Measurements from ENCODE around the gene NCOA1.
A peak's percentile ranks its signal among the peaks of the same experiment; 100 is the strongest.
"Not testable (repeated sequence)": the region's sequence is repeated elsewhere in the genome, so short reads cannot be mapped to it uniquely, and the experiment has no call there.

Gene NCOA1

DNA sequence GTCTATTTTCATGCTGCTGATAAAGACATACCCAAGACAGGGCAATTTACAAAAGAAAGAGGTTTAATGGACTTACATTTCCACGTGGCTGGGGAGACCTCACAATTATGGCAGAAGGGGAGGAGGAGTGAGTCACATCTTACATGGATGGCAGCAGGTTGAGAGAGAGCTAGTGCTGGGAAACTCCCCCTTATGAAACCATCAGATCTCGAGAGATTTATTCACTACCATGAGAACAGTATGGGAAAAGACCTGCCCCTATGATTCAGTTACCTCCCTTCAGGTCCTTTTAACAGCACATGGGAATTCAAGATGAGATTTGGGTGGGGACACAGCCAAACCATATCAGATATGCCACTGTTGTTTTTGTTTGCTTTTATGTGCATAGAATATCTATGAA, 59.2 kb downstream of the NCOA1 start:
- H3K4me3 ChIP-seq (ENCODE audit: low read depth, low read length); POLR2A ChIA-PET; H3K4me1 ChIP-seq (ENCODE audit: control insufficient read depth, insufficient read depth, low read length); H3K27ac ChIP-seq (ENCODE audit: extremely low read depth, low read depth, low read length); H3K9me3 ChIP-seq (ENCODE audit: control insufficient read depth, insufficient read depth, low read depth, low read length); H3K36me3 ChIP-seq (ENCODE audit: control insufficient read depth in 2 of 2, insufficient read depth in 1 of 2, low read length in 2 of 2): not testable (repeated sequence)
- CTCF ChIA-PET, result interaction anchor here (0.6 kb wide), 1 partner anchor 14 kb away, joined by 3 read pairs; no protein-coding TSS in a partner anchor
- TF ChIP-seq SETDB1 (IDR thresholded peaks at IDR 0.05; ENCODE audit: insufficient read length, low read length), result peak; percentile 64

DNA sequence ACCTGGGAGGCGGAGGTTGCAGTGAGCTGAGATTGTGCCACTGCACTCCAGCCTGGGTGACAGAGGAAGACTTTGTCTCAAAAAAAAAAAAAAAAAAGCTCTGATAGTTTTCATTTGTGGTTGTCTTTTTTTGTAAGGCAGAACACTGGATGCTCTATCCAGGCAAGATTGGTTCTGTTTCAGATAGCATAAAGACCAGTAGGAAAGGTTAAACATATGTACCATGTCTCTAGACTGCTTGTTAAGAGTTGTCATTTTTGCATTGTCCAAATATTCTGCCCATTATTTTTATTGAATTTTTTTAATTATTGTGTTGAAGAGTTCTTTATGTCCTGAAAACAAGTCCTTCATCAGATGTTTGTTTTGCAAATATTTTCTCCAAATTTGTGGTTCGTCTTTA, 60.0 kb downstream of the NCOA1 start:
- POLR2A ChIA-PET, result interaction anchor here (0.6 kb wide), 1 partner anchor 97 kb away, joined by 3 read pairs; no protein-coding TSS in a partner anchor
- no peaks in the 10 kb centered on the region for H3K4me1 ChIP-seq (ENCODE audit: control insufficient read depth, insufficient read depth, low read length)
- H3K4me3 ChIP-seq (ENCODE audit: low read depth, low read length), result no peak overlapping the region
- H3K9me3 ChIP-seq (ENCODE audit: control insufficient read depth, insufficient read depth, low read depth, low read length), result no peaks in the 10 kb centered on the region
- CTCF ChIA-PET, result interaction anchor here (0.6 kb wide), 1 partner anchor 14 kb away, joined by 3 read pairs; no protein-coding TSS in a partner anchor
- no peak overlapping the region for H3K27ac ChIP-seq (ENCODE audit: extremely low read depth, low read depth, low read length)
- TF ChIP-seq ZNF792 (tag by site-specific recombination; IDR thresholded peaks at IDR 0.05) (no peak), ZNF114 (tag by site-specific recombination; IDR thresholded peaks at IDR 0.05) (no peak), ZNF214 (tag by site-specific recombination; IDR thresholded peaks at IDR 0.05; ENCODE audit: borderline replicate concordance) (no peak), ZNF266 (tag by site-specific recombination; IDR thresholded peaks at IDR 0.05; ENCODE audit: low read depth) (no peak), ZNF223 (tag by site-specific recombination; IDR thresholded peaks at IDR 0.05) (no peak)
- TF ChIP-seq, protein P1, sequence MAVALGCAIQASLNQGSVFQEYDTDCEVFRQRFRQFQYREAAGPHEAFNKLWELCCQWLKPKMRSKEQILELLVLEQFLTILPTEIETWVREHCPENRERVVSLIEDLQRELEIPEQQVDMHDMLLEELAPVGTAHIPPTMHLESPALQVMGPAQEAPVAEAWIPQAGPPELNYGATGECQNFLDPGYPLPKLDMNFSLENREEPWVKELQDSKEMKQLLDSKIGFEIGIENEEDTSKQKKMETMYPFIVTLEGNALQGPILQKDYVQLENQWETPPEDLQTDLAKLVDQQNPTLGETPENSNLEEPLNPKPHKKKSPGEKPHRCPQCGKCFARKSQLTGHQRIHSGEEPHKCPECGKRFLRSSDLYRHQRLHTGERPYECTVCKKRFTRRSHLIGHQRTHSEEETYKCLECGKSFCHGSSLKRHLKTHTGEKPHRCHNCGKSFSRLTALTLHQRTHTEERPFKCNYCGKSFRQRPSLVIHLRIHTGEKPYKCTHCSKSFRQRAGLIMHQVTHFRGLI (tag by site-specific recombination; IDR thresholded peaks at IDR 0.05), result no peak
- TF ChIP-seq, protein P2, sequence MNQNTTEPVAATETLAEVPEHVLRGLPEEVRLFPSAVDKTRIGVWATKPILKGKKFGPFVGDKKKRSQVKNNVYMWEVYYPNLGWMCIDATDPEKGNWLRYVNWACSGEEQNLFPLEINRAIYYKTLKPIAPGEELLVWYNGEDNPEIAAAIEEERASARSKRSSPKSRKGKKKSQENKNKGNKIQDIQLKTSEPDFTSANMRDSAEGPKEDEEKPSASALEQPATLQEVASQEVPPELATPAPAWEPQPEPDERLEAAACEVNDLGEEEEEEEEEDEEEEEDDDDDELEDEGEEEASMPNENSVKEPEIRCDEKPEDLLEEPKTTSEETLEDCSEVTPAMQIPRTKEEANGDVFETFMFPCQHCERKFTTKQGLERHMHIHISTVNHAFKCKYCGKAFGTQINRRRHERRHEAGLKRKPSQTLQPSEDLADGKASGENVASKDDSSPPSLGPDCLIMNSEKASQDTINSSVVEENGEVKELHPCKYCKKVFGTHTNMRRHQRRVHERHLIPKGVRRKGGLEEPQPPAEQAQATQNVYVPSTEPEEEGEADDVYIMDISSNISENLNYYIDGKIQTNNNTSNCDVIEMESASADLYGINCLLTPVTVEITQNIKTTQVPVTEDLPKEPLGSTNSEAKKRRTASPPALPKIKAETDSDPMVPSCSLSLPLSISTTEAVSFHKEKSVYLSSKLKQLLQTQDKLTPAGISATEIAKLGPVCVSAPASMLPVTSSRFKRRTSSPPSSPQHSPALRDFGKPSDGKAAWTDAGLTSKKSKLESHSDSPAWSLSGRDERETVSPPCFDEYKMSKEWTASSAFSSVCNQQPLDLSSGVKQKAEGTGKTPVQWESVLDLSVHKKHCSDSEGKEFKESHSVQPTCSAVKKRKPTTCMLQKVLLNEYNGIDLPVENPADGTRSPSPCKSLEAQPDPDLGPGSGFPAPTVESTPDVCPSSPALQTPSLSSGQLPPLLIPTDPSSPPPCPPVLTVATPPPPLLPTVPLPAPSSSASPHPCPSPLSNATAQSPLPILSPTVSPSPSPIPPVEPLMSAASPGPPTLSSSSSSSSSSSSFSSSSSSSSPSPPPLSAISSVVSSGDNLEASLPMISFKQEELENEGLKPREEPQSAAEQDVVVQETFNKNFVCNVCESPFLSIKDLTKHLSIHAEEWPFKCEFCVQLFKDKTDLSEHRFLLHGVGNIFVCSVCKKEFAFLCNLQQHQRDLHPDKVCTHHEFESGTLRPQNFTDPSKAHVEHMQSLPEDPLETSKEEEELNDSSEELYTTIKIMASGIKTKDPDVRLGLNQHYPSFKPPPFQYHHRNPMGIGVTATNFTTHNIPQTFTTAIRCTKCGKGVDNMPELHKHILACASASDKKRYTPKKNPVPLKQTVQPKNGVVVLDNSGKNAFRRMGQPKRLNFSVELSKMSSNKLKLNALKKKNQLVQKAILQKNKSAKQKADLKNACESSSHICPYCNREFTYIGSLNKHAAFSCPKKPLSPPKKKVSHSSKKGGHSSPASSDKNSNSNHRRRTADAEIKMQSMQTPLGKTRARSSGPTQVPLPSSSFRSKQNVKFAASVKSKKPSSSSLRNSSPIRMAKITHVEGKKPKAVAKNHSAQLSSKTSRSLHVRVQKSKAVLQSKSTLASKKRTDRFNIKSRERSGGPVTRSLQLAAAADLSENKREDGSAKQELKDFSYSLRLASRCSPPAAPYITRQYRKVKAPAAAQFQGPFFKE (tag by site-specific recombination; IDR thresholded peaks at IDR 0.05; ENCODE audit: borderline replicate concordance), result no peak
- H3K36me3 ChIP-seq (ENCODE audit: control insufficient read depth in 2 of 2, insufficient read depth in 1 of 2, low read length in 2 of 2), result peaks cover 1 to 6% of the 10 kb centered on the region in 2 experiments; a peak in 2 of 3 replicates

DNA sequence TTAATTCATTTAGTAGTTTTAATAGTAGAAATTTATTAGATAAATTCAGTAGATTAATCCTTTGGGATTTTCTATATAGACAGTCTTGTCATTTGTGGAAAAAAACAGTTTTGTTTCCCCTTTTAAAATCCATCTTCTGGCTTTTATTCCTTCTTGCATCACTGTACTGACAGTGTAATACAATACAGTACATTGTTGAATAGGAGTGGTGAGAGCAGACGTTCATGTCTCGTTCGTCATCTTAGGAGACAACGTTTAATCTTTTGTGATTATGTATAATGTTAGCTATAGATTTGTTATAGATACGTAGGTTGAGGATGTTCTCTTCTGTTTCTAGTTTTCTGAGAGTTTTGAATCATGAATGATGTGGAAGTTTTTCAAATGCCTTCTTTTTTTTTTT, 61.8 kb downstream of the NCOA1 start:
- Histone ChIP-seq H3K9me3 (ENCODE audit: control insufficient read depth, insufficient read depth, low read depth, low read length) (no peaks in the 10 kb centered on the region), H3K27ac (ENCODE audit: extremely low read depth, low read depth, low read length) (no peak overlapping the region), H3K36me3 (ENCODE audit: control insufficient read depth in 2 of 2, insufficient read depth in 1 of 2, low read length in 2 of 2) (peaks cover 3 to 6% of the 10 kb centered on the region in 2 experiments; a peak in 2 of 3 replicates), H3K4me1 (ENCODE audit: control insufficient read depth, insufficient read depth, low read length) (no peaks in the 10 kb centered on the region), H3K4me3 (ENCODE audit: low read depth, low read length) (no peak overlapping the region)
- POLR2A ChIA-PET, result no interaction called here
- CTCF ChIA-PET, result no interaction called here
- TF ChIP-seq ZNF24 (tag by site-specific recombination; IDR thresholded peaks at IDR 0.05) (no peak), ZXDB (tag by site-specific recombination; IDR thresholded peaks at IDR 0.05) (no peak), ZNF529 (tag by site-specific recombination; IDR thresholded peaks at IDR 0.05; ENCODE audit: insufficient replicate concordance) (no peak), ZNF169 (tag by site-specific recombination; IDR thresholded peaks at IDR 0.05) (no peak)
- TF ChIP-seq, protein P3, sequence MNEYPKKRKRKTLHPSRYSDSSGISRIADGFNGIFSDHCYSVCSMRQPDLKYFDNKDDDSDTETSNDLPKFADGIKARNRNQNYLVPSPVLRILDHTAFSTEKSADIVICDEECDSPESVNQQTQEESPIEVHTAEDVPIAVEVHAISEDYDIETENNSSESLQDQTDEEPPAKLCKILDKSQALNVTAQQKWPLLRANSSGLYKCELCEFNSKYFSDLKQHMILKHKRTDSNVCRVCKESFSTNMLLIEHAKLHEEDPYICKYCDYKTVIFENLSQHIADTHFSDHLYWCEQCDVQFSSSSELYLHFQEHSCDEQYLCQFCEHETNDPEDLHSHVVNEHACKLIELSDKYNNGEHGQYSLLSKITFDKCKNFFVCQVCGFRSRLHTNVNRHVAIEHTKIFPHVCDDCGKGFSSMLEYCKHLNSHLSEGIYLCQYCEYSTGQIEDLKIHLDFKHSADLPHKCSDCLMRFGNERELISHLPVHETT (tag by site-specific recombination; IDR thresholded peaks at IDR 0.05), result no peak
- TF ChIP-seq, protein P4, sequence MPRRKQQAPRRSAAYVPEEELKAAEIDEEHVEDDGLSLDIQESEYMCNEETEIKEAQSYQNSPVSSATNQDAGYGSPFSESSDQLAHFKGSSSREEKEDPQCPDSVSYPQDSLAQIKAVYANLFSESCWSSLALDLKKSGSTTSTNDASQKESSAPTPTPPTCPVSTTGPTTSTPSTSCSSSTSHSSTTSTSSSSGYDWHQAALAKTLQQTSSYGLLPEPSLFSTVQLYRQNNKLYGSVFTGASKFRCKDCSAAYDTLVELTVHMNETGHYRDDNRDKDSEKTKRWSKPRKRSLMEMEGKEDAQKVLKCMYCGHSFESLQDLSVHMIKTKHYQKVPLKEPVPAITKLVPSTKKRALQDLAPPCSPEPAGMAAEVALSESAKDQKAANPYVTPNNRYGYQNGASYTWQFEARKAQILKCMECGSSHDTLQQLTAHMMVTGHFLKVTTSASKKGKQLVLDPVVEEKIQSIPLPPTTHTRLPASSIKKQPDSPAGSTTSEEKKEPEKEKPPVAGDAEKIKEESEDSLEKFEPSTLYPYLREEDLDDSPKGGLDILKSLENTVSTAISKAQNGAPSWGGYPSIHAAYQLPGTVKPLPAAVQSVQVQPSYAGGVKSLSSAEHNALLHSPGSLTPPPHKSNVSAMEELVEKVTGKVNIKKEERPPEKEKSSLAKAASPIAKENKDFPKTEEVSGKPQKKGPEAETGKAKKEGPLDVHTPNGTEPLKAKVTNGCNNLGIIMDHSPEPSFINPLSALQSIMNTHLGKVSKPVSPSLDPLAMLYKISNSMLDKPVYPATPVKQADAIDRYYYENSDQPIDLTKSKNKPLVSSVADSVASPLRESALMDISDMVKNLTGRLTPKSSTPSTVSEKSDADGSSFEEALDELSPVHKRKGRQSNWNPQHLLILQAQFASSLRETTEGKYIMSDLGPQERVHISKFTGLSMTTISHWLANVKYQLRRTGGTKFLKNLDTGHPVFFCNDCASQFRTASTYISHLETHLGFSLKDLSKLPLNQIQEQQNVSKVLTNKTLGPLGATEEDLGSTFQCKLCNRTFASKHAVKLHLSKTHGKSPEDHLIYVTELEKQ (tag by site-specific recombination; IDR thresholded peaks at IDR 0.05; ENCODE audit: borderline replicate concordance), result no peak
- TF ChIP-seq, protein P5, sequence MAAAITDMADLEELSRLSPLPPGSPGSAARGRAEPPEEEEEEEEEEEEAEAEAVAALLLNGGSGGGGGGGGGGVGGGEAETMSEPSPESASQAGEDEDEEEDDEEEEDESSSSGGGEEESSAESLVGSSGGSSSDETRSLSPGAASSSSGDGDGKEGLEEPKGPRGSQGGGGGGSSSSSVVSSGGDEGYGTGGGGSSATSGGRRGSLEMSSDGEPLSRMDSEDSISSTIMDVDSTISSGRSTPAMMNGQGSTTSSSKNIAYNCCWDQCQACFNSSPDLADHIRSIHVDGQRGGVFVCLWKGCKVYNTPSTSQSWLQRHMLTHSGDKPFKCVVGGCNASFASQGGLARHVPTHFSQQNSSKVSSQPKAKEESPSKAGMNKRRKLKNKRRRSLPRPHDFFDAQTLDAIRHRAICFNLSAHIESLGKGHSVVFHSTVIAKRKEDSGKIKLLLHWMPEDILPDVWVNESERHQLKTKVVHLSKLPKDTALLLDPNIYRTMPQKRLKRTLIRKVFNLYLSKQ (tag by site-specific recombination; IDR thresholded peaks at IDR 0.05; ENCODE audit: borderline replicate concordance), result no peak
